ENCODE data around the gene ANKRD10. TPM values are rescaled to one million over a fixed set of nuclear protein-coding genes. Genes with fewer than 3 reads are reported as not detected.

Gene ANKRD10
- total RNA-seq, 4 donors from 2014 or later: 89.6 to 120 (median 110) TPM

DNA sequence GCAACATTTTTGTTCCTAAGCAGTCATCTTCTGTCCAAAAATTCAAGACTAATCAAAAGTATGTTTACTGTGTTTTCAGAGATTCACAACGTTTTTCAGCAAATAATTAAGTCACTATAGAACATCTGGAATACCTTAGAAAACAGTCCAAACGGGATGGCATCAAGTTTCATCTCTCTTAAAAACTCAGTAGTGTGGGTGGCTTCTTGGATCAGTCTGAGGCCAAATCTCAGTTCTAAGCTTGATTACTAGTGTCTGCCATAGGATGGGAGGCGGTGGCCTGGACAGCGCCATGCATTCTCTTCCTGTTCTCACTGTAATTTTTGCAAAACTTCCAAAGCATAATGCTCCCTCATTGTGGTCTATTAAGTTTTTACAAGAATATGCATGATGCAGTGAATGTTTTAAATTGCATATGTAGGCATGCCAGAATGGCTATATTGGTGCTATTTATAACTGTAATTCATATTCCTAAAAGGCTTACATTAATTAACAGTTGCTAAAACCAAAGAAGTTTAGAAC is 37.1 kb downstream of the ANKRD10 start:
- Histone ChIP-seq H3K4me1 (peaks cover 10 to 18% (median 17%) of the 10 kb centered on the region in 4 donors), H3K27me3 (no peaks in the 10 kb centered on the region), H3K36me3 (peaks cover 0 to 12% (median 9%) of the 10 kb centered on the region in 4 donors), H3K4me3 (no peak overlapping the region), H3K27ac (replicated peaks in 1 of 4) (no peak overlapping the region), H3K9me3 (no peaks in the 10 kb centered on the region)
- TF ChIP-seq EP300 (IDR thresholded peaks at IDR 0.05) (no peak), CTCF (IDR thresholded peaks at IDR 0.05) (no peak), POLR2AphosphoS5 (IDR thresholded peaks at IDR 0.05) (no peak), POLR2A (IDR thresholded peaks at IDR 0.05; ENCODE audit: low read depth) (no peak)
- 61% methylated on average over 4 of the region's 4 CpGs for WGBS
- DNase-seq (ENCODE audit: extremely low spot score): no peak
- intact Hi-C loops (cut with DNase I): no loop called here

- no peaks in the 10 kb centered on the region for H3K27me3 ChIP-seq
- peaks cover 10 to 22% (median 19%) of the 10 kb centered on the region in 4 donors for H3K4me1 ChIP-seq
- DNase-seq (ENCODE audit: extremely low spot score): no peak
- intact Hi-C loops (cut with DNase I): no loop called here
- WGBS: 87% methylated on average over 3 of the region's 3 CpGs
- H3K36me3 ChIP-seq: peaks cover 0 to 10% (median 7%) of the 10 kb centered on the region in 4 donors
- H3K9me3 ChIP-seq: no peaks in the 10 kb centered on the region
- TF ChIP-seq CTCF (IDR thresholded peaks at IDR 0.05): no peak
- no peak overlapping the region for H3K4me3 ChIP-seq
- no peak overlapping the region for H3K27ac ChIP-seq (replicated peaks in 1 of 4)
Observed at GRCh38 chr13:110876609-110877008, 38.3 kb downstream of the ANKRD10 start.

DNA sequence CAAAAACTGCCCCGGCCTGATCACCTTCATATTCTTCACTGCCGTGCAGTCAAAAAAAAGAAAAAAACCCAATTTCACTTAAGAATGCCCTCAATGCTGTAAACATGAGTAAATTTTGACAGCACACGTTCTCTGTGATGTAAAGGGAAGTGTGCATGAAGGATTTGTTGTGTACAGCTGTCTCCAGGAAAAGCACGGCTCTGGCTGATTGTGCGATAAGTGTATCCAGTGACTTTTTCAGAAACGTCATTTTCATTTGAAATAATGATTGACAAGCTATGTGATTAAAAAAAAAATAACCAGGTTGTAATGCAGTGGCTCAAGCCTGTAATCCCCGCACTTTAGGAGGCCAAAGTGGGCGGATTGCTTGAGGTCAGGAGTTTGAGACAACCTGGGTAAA is 39.6 kb downstream of the ANKRD10 start:
- H3K4me1 ChIP-seq: peaks cover 20 to 35% (median 33%) of the 10 kb centered on the region in 4 donors
- H3K27ac ChIP-seq (replicated peaks in 1 of 4): peak overlapping the region in 3 of 4 donors; percentile 22 to 56 (median 45)
- no peaks in the 10 kb centered on the region for H3K27me3 ChIP-seq
- no peak for TF ChIP-seq EP300 (IDR thresholded peaks at IDR 0.05)
- 62% methylated on average over 8 of the region's 8 CpGs for WGBS
- peak overlapping the region in 3 of 4 donors; percentile 47 to 52 (median 49) for H3K4me3 ChIP-seq
- H3K36me3 ChIP-seq: peaks cover 0 to 8% (median 6%) of the 10 kb centered on the region in 4 donors
- intact Hi-C loops (cut with DNase I): no loop called here
- no peaks in the 10 kb centered on the region for H3K9me3 ChIP-seq
- DNase-seq (ENCODE audit: extremely low spot score): no peak

DNA sequence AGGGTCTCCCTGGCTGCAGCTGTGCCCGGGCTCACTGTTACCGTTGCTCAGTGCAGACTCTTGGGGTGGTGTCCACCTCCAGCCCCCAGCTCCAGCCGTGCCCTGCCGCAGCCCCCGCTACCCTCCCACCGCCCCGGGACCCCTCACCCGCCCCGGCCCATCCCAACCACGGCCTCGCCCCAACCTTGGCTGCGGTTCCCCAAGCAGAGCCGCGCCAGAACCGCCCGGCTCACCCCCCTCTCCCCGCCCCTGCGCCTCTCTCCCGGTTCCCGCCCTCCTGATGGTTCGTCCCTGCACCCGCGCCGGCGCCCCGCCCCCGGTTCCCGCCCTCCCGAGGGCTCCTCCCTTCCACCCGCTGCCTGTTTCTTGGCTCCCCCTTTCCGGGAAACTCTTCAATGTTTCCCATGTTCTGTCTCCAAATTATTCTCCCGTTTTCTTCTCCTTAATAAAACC is 40.3 kb downstream of the ANKRD10 start:
- H3K27ac ChIP-seq (replicated peaks in 1 of 4): peak overlapping the region in 3 of 4 donors; percentile 35 to 56 (median 45)
- WGBS: 2% methylated on average over 30 of the region's 32 CpGs
- DNase-seq (ENCODE audit: extremely low spot score): no peak
- no peaks in the 10 kb centered on the region for H3K27me3 ChIP-seq
- H3K4me3 ChIP-seq: peak overlapping the region; percentile 47 to 55 (median 50)
- TF ChIP-seq EP300 (IDR thresholded peaks at IDR 0.05) (no peak), CTCF (IDR thresholded peaks at IDR 0.05) (no peak), POLR2AphosphoS5 (IDR thresholded peaks at IDR 0.05) (peak; percentile 24 to 35)
- peaks cover 25 to 41% (median 40%) of the 10 kb centered on the region in 4 donors for H3K4me1 ChIP-seq
- H3K9me3 ChIP-seq: no peaks in the 10 kb centered on the region
- intact Hi-C loops (cut with DNase I): loop anchor here (5.0 kb wide), 1 partner anchor 33 kb away; no protein-coding TSS in a partner anchor
- H3K36me3 ChIP-seq: peaks cover 0 to 5% (median 3%) of the 10 kb centered on the region in 4 donors

GRCh38 chr13:110873639-110874507 is 41.0 kb downstream of the ANKRD10 start:
- no peaks in the 10 kb centered on the region for H3K27me3 ChIP-seq
- H3K9me3 ChIP-seq: no peaks in the 10 kb centered on the region
- intact Hi-C loops (cut with DNase I): loop anchor here (5.0 kb wide), 1 partner anchor 33 kb away; no protein-coding TSS in a partner anchor
- H3K4me1 ChIP-seq: peaks cover 26 to 47% (median 44%) of the 10 kb centered on the region in 4 donors
- peak overlapping the region in 3 of 4 donors; percentile 35 to 56 (median 45) for H3K27ac ChIP-seq (replicated peaks in 1 of 4)
- no peaks in the 10 kb centered on the region for H3K36me3 ChIP-seq
- peak overlapping the region; percentile 47 to 55 (median 50) for H3K4me3 ChIP-seq
- no peak for TF ChIP-seq EP300 (IDR thresholded peaks at IDR 0.05)
- no peak for DNase-seq (ENCODE audit: extremely low spot score)
- WGBS: 68% methylated on average over 19 of the region's 19 CpGs
